ENCODE measurements around the gene RHOJ. TPM values are rescaled to one million over a fixed set of nuclear protein-coding genes. Genes with fewer than 3 reads are reported as not detected.
"Not testable (repeated sequence)": the region's sequence is repeated elsewhere in the genome, so short reads cannot be mapped to it uniquely, and the experiment has no call there.

RHOJ gene
- total RNA-seq, 1 experiment from 2014 or later, result not detected

DNA sequence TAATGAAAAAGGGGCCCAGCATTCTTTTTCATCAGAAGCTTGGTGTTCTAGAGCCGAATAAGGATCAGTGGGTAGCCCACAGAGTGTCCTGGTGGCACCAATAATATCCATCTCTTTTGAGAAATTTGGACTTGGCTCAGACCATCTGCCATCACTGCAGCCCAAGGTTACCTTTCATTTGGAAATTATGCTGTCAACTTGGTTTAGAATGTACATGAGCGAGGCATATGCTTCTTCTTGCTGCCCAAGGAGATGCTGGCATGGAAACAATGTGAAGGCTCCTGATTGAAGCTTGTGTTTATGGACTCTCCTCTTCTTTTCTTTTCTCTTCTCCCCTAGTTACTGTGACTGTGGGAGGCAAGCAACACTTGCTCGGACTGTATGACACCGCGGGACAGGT lies 64.5 kb downstream of the RHOJ start:
- no peaks in the 10 kb centered on the region for H3K36me3 ChIP-seq (replicated peaks; ENCODE audit: control insufficient read depth, insufficient read depth, low read length)
- no peak for DNase-seq
- H3K27me3 ChIP-seq (ENCODE audit: control insufficient read depth, insufficient read depth, low read length), result no peaks in the 10 kb centered on the region
- no peak overlapping the region for H3K4me3 ChIP-seq (ENCODE audit: insufficient read depth, low read depth, low read length)

DNA sequence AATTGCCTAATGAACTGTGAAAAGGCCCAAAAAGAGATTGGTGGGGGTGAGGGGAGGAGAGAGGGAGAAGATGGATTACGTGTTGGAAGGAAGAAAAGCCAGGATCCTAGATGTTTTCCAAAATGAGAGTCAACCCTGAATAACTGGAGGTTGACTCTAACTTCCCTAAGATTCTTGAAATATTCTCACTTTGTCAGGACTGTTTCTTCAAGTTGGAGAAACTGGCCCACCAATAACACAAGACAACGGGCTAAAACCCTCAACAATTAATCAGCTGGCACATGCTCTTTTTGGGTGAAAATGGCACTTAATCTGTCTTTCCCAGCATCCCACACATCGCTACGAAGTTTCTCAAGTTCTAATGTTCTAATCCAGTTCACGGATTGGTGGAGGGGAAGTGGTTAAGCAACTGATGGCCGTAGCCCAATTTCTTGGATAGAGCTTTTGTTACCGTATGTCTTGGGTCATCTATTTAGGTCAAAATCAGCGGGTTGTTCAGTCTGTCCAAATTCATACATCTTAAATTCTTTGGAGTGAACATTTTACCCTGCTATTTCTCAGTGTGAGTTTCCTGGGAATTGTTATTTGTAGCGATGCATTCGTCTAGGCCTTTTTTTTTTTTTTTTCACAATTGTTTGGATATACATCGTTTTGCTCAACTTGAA lies 65.5 kb downstream of the RHOJ start:
- Histone ChIP-seq H3K4me3 (ENCODE audit: insufficient read depth, low read depth, low read length) (no peak overlapping the region), H3K36me3 (replicated peaks; ENCODE audit: control insufficient read depth, insufficient read depth, low read length) (no peaks in the 10 kb centered on the region), H3K27me3 (ENCODE audit: control insufficient read depth, insufficient read depth, low read length) (no peaks in the 10 kb centered on the region)
- DNase-seq, result no peak

DNA sequence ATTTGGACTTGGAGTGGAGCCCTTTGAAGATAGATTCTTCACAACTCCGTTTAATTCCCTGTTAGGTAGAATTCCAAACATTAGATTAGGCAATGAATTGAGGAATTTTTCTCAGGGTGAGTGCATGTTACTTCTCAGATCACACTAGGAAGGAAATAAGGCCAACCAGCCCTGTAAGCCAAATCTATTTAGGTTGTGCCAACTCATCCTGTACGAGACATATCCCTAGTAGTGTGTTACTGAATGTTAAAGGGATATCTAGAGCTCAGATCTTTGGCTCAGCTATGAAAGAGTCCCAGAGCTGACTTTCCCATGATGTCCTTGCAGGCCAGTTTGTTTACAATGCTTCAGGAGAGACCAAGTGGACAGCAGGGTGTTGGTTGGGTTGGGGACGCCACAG lies 68.9 kb downstream of the RHOJ start:
- no peaks in the 10 kb centered on the region for H3K36me3 ChIP-seq (replicated peaks; ENCODE audit: control insufficient read depth, insufficient read depth, low read length)
- no peak for DNase-seq
- H3K4me3 ChIP-seq (ENCODE audit: insufficient read depth, low read depth, low read length), result no peak overlapping the region
- no peaks in the 10 kb centered on the region for H3K27me3 ChIP-seq (ENCODE audit: control insufficient read depth, insufficient read depth, low read length)

DNA sequence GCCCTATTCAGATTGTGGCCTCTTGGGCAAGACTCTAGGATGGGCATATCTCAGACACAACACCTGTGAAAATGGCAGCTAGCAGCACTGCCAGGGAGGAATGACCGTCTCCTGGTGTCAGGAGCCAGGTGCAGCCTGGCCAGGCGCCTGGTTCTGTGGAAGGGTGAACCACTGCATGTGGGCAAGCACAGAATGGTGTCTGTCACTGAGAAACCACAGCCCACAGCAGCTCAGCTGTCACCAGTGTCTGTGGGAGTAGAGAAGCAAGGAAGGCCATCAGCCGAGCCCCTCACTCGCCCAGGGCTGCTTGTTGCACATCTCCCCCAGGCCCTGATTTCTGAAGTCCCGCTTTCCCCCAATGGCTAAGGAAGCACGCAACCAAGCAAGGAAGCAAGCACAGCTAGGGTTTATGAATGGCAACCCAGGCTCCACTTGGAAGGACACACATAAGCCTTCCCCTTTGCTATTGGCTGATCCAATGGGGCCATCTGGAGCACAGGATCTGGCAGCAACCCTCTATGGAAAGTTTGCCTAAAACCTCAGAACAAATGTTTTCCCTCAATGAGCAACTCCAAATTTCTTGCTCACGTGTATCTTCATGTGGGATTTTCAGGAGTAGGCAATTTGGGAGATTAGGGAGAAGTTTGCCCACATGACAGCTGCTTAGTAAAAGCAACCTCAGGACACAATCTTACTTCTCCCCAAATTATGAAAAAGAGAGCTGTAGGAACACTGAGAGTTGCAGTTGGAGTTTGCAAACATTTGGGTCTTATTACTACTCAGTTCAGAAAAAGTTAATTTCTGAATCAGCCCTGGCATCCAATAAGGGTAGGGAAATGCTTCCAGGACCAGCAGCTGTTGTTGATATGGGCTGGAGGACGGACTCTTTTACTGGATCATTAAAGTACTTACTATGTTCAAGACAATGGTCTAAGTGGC lies 69.7 kb downstream of the RHOJ start:
- Histone ChIP-seq H3K4me3 (ENCODE audit: insufficient read depth, low read depth, low read length) (no peak overlapping the region), H3K27me3 (ENCODE audit: control insufficient read depth, insufficient read depth, low read length) (no peaks in the 10 kb centered on the region), H3K36me3 (replicated peaks; ENCODE audit: control insufficient read depth, insufficient read depth, low read length) (no peaks in the 10 kb centered on the region)
- DNase-seq, result no peak

DNA sequence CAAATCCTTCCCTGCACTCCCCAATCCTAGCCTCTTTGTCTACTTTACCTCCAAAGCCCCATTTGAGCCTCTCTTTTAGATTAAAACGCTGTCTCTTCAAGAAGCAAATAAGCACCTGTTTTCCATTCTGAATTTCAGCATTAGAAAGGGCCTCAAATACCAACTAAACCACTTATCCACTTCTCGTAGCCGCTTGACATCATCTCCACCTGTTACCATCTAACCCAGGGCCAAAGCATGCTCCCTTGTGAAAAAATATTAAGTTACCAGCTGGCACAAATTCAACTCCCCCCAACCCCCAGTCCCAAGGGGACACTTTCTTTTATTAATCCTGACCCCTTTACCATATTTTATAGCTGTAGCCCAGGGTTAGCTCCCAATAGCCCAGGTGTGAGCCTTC lies 71.4 kb downstream of the RHOJ start:
- H3K36me3 ChIP-seq (replicated peaks; ENCODE audit: control insufficient read depth, insufficient read depth, low read length), result no peaks in the 10 kb centered on the region
- H3K4me3 ChIP-seq (ENCODE audit: insufficient read depth, low read depth, low read length), result no peak overlapping the region
- no peaks in the 10 kb centered on the region for H3K27me3 ChIP-seq (ENCODE audit: control insufficient read depth, insufficient read depth, low read length)
- DNase-seq, result no peak

GRCh38 chr14:63276016-63276415 lies 71.8 kb downstream of the RHOJ start:
- DNase-seq, result no peak
- no peak overlapping the region for H3K4me3 ChIP-seq (ENCODE audit: insufficient read depth, low read depth, low read length)
- no peaks in the 10 kb centered on the region for H3K27me3 ChIP-seq (ENCODE audit: control insufficient read depth, insufficient read depth, low read length)
- no peaks in the 10 kb centered on the region for H3K36me3 ChIP-seq (replicated peaks; ENCODE audit: control insufficient read depth, insufficient read depth, low read length)

DNA sequence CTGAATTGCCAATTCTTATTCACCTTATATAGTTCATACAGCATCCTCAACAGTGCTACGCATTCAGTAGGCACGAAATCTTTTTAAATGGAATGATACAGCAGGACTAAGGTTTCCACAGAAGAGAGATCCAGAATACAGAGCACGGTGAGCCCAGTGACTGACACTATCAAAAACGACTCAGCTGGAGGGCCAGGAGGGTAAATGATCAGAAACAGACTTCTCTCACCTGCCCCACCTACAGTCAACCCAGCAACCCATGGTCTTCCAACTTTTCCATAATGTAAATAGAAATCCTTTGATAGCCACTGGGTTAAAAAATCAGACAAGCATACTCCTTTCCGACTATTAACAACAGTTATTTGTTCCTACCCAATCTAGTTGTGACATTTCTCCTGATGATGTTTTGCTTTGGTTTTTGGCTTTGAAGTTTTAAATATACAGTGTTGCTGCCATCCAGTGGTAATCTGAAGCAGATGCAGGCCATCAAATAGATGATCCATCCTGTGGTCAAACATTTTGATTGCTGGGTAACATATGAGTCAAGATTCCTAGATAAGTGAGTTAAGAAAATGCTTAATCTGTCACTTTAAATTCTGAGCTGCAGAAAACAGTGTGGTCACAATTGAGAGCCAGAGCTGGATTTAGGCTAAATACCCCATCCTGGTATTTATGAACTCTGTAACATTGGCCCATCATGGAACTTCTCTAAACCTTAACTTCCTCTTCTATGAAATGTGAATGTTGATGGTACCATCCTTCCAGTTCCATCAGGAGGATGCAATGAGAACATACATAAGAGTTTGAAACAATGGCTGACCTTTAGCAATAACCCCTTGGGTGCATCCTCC lies 72.5 kb downstream of the RHOJ start:
- Histone ChIP-seq H3K36me3 (replicated peaks; ENCODE audit: control insufficient read depth, insufficient read depth, low read length) (no peaks in the 10 kb centered on the region), H3K27me3 (ENCODE audit: control insufficient read depth, insufficient read depth, low read length) (no peaks in the 10 kb centered on the region), H3K4me3 (ENCODE audit: insufficient read depth, low read depth, low read length) (no peak overlapping the region)
- peak; percentile 64 for DNase-seq

GRCh38 chr14:63277591-63278183 lies 73.4 kb downstream of the RHOJ start:
- Histone ChIP-seq H3K4me3 (ENCODE audit: insufficient read depth, low read depth, low read length) (no peak overlapping the region), H3K36me3 (replicated peaks; ENCODE audit: control insufficient read depth, insufficient read depth, low read length) (no peaks in the 10 kb centered on the region), H3K27me3 (ENCODE audit: control insufficient read depth, insufficient read depth, low read length) (no peaks in the 10 kb centered on the region)
- DNase-seq, result no peak

- not testable (repeated sequence) for H3K4me3 ChIP-seq (ENCODE audit: insufficient read depth, low read depth, low read length); H3K36me3 ChIP-seq (replicated peaks; ENCODE audit: control insufficient read depth, insufficient read depth, low read length); H3K27me3 ChIP-seq (ENCODE audit: control insufficient read depth, insufficient read depth, low read length); DNase-seq
These were observed 75.7 kb downstream of the RHOJ start for GRCh38 chr14:63279933-63280332.

- no peaks in the 10 kb centered on the region for H3K36me3 ChIP-seq (replicated peaks; ENCODE audit: control insufficient read depth, insufficient read depth, low read length)
- no peak overlapping the region for H3K4me3 ChIP-seq (ENCODE audit: insufficient read depth, low read depth, low read length)
- no peaks in the 10 kb centered on the region for H3K27me3 ChIP-seq (ENCODE audit: control insufficient read depth, insufficient read depth, low read length)
- DNase-seq, result no peak
These were observed 79.0 kb downstream of the RHOJ start for GRCh38 chr14:63282997-63283883.

DNA sequence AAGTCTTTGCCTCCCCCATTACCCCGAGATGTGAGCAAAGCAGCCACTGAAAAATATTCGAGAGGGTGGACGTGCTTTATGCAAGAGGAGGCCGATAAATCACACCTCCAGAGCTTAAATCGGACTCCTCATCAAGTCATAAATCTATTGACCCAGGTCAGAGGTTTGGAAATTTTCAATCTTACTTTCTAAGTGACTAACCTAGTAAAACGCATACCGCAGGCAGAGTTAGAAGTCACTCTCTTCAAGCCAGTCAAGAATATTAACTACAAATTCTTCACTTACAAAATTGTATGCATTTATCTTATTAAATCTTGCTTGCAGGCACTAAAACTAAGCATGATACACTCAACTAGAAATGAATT lies 79.6 kb downstream of the RHOJ start:
- Histone ChIP-seq H3K36me3 (replicated peaks; ENCODE audit: control insufficient read depth, insufficient read depth, low read length) (no peaks in the 10 kb centered on the region), H3K4me3 (ENCODE audit: insufficient read depth, low read depth, low read length) (no peak overlapping the region), H3K27me3 (ENCODE audit: control insufficient read depth, insufficient read depth, low read length) (no peaks in the 10 kb centered on the region)
- DNase-seq, result no peak

- H3K4me3 ChIP-seq (ENCODE audit: insufficient read depth, low read depth, low read length), result no peak overlapping the region
- H3K27me3 ChIP-seq (ENCODE audit: control insufficient read depth, insufficient read depth, low read length), result no peaks in the 10 kb centered on the region
- no peaks in the 10 kb centered on the region for H3K36me3 ChIP-seq (replicated peaks; ENCODE audit: control insufficient read depth, insufficient read depth, low read length)
- DNase-seq, result no peak
These were observed 81.8 kb downstream of the RHOJ start for GRCh38 chr14:63286071-63286470.

DNA sequence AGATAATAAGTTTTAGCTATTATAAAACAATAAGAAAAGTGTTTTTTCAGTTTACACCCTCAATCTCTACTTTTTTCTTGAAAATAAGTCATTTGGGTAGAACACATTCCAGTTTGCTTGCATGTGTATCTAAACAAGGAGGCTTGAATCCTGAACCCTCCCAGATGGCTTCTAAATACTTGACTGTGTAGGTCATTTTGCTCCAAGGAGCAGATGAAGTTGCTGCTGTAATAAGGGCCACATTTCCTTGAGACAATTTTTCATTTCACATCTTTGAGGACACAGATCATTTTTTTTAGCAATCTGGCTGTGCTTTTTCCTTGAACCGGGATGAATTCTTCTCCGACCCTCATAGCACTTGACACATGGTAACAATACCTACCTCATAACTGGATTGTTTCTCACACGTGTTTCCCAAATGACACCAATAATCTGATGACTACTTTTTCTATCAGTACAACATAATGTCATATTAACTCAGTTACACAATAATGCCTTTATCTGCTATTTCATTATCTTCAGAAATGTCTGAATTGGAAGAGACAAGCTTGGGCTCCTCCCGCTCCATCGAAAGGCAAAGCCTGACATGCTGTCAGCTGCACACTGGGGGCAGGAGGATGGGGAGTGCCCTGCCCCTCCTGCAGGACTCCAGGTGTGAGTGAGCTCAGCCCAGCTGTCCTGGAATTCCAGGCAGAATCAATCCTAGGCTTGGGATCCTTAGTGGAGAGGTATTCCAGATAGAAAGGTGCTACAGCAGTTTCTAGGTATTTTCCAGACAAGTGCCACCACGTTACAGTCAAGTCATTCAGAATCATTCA lies 83.6 kb downstream of the RHOJ start:
- H3K4me3 ChIP-seq (ENCODE audit: insufficient read depth, low read depth, low read length), result no peak overlapping the region
- DNase-seq, result peak; percentile 46
- no peaks in the 10 kb centered on the region for H3K27me3 ChIP-seq (ENCODE audit: control insufficient read depth, insufficient read depth, low read length)
- H3K36me3 ChIP-seq (replicated peaks; ENCODE audit: control insufficient read depth, insufficient read depth, low read length), result no peaks in the 10 kb centered on the region
